HG03558 (cell line): Measurements from ENCODE around the gene CPT1C.
"Not testable (repeated sequence)": the region's sequence is repeated elsewhere in the genome, so short reads cannot be mapped to it uniquely, and the experiment has no call there.

Experiments
- ATAC-seq: cut with Tn5 transposase; IDR thresholded peaks from one replicate; pipeline ENCODE4 v1.9.1; 2021; ENCODE audit warnings: moderate number of reproducible peaks; ENCODE audit not compliant: unreplicated experiment; ENCODE audit errors: extremely low read depth

CPT1C gene

GRCh38 chr19:49696865-49697264 is 5.9 kb downstream of the CPT1C start:
- no peak for ATAC-seq

- ATAC-seq: no peak
Measured at GRCh38 chr19:49699364-49699763, 8.4 kb downstream of the CPT1C start.

GRCh38 chr19:49700563-49700962 is 9.6 kb downstream of the CPT1C start:
- ATAC-seq: no peak

- no peak for ATAC-seq
Measured at GRCh38 chr19:49701271-49701786, 10.4 kb downstream of the CPT1C start.

- no peak for ATAC-seq
Measured at GRCh38 chr19:49704888-49705642, 14.1 kb downstream of the CPT1C start.

- no peak for ATAC-seq
Measured at GRCh38 chr19:49705919-49706318, 15.0 kb downstream of the CPT1C start.

GRCh38 chr19:49710372-49710951 is 19.5 kb downstream of the CPT1C start:
- no peak for ATAC-seq

GRCh38 chr19:49712397-49712859 is 21.5 kb downstream of the CPT1C start:
- no peak for ATAC-seq

- ATAC-seq: no peak
Measured at GRCh38 chr19:49713236-49713845, 22.4 kb downstream of the CPT1C start.

GRCh38 chr19:49716154-49716553 is 25.2 kb downstream of the CPT1C start:
- ATAC-seq: no peak

GRCh38 chr19:49718511-49718910 is 27.6 kb downstream of the CPT1C start:
- no peak for ATAC-seq

- ATAC-seq: no peak
Measured at GRCh38 chr19:49718991-49719390, 28.1 kb downstream of the CPT1C start.

GRCh38 chr19:49719420-49719819 is 28.5 kb downstream of the CPT1C start:
- ATAC-seq: not testable (repeated sequence)

GRCh38 chr19:49727217-49728030 is 36.5 kb downstream of the CPT1C start:
- no peak for ATAC-seq

- ATAC-seq: no peak
Measured at GRCh38 chr19:49730166-49730565, 39.2 kb downstream of the CPT1C start.

GRCh38 chr19:49738268-49738667 is 47.4 kb downstream of the CPT1C start:
- no peak for ATAC-seq

- ATAC-seq: no peak
Measured at GRCh38 chr19:49739098-49739497, 48.2 kb downstream of the CPT1C start.

GRCh38 chr19:49739933-49740332 is 49.0 kb downstream of the CPT1C start:
- no peak for ATAC-seq

GRCh38 chr19:49741210-49741844 is 50.4 kb downstream of the CPT1C start:
- ATAC-seq: no peak

GRCh38 chr19:49744946-49745381 is 54.0 kb downstream of the CPT1C start:
- no peak for ATAC-seq
